Tibial nerve (tissue), 4 donors: ENCODE measurements around the gene BRAT1. TPM values are rescaled to one million over a fixed set of nuclear protein-coding genes. Genes with fewer than 3 reads are reported as not detected.

Experiments used
- DNase-seq, 2 donors: peaks; one replicate each; pipeline ENCODE4 v3.0.0-alpha.2; 2019; ENCODE audit warnings: low spot score in 2 of 2
- H3K27ac ChIP-seq, 4 donors: fragments of 200-600 bp; sonication (generic) in 3 of 4; one replicate each; pipeline ENCODE4 v1.5.1; 2017 to 2019; ENCODE audit warnings: mild to moderate bottlenecking in 1 of 4
- H3K27me3 ChIP-seq, 2 donors: fragments of 200-600 bp; sonication (generic) in 1 of 2; one replicate each; pipeline versions ENCODE4 v1.5.1 to v1.6.0; 2017 to 2019
- H3K36me3 ChIP-seq, 3 donors: fragments of 200-600 bp; sonication (generic); one replicate each; pipeline ENCODE4 v1.5.1; 2018 to 2019
- H3K4me1 ChIP-seq, 4 donors: fragments of 200-600 bp; sonication (generic) in 3 of 4; one replicate each; pipeline ENCODE4 v1.5.1; 2017 to 2019
- H3K4me3 ChIP-seq, 4 donors: fragments of 200-600 bp; sonication (generic) in 3 of 4; one replicate each; pipeline ENCODE4 v1.5.1; 2017 to 2019; ENCODE audit warnings: mild to moderate bottlenecking in 1 of 4, moderate library complexity in 1 of 4
- H3K9me3 ChIP-seq, 4 donors: fragments of 200-600 bp; sonication (generic) in 3 of 4; one replicate each; pipeline ENCODE4 v1.5.1; 2017 to 2019
- CTCF ChIP-seq, 5 experiments: fragments of 200-600 bp in 3 of 5; fragments of 450-650 bp in 2 of 5; sonication (generic) in 3 of 5; IDR thresholded peaks; one replicate each; pipeline ENCODE4 v1.5.1; 2016 to 2019; ENCODE audit warnings: antibody characterized with exemption in 5 of 5, mild to moderate bottlenecking in 3 of 5, moderate library complexity in 2 of 5
- EP300 ChIP-seq, 2 donors: sonication (generic); formaldehyde crosslinking; IDR thresholded peaks; one replicate each; pipeline ENCODE4 v1.6.1; 2017; ENCODE audit warnings: antibody characterized with exemption in 2 of 2, mild to moderate bottlenecking in 1 of 2
- POLR2A ChIP-seq, 2 donors: fragments of 450-650 bp; IDR thresholded peaks; one replicate each; pipeline ENCODE4 v1.6.1; 2017; ENCODE audit warnings: antibody characterized with exemption in 2 of 2, mild to moderate bottlenecking in 2 of 2, moderate library complexity in 2 of 2
- WGBS, 2 donors: methylation state at CpG; one replicate each; pipeline ENCODE4 v1.1.5; 2018; 5-methylcytosine and 5-hydroxymethylcytosine counted together
- total RNA-seq, 4 donors: library from RNA; depleted of rRNA; stranded (reverse); fragments of >200 nt; gene quantifications; one replicate each; pipeline ENCODE4 v1.1.0, GENCODE V29; 2016

Gene BRAT1
- total RNA-seq, 4 donors from 2014 or later, result 38.0 to 72.9 (median 52.0) TPM

GRCh38 chr7:2503056-2503941, 52.0 kb downstream of the BRAT1 start:
- WGBS, 2 donors, result 38 to 47% methylated on average over 13 to 25 of the region's 25 CpGs
- H3K4me1 ChIP-seq, result peaks cover 0 to 10% (median under 1%) of the 10 kb centered on the region in 4 donors
- DNase-seq, result no peak
- H3K4me3 ChIP-seq, result no peak overlapping the region
- no peaks in the 10 kb centered on the region for H3K9me3 ChIP-seq
- TF ChIP-seq POLR2A (IDR thresholded peaks at IDR 0.05) (no peak), CTCF (IDR thresholded peaks at IDR 0.05) (no peak), EP300 (IDR thresholded peaks at IDR 0.05) (no peak)
- peaks cover 0 to 16% of the 10 kb centered on the region in 2 donors for H3K27me3 ChIP-seq
- H3K36me3 ChIP-seq, result no peaks in the 10 kb centered on the region
- no peak overlapping the region for H3K27ac ChIP-seq

GRCh38 chr7:2502647-2502966, 52.7 kb downstream of the BRAT1 start:
- no peak for TF ChIP-seq POLR2A (IDR thresholded peaks at IDR 0.05)
- no peak for TF ChIP-seq CTCF (IDR thresholded peaks at IDR 0.05)
- TF ChIP-seq EP300 (IDR thresholded peaks at IDR 0.05), result no peak

GRCh38 chr7:2501947-2502646, 53.2 kb downstream of the BRAT1 start:
- peaks cover 0 to 9% (median 0%) of the 10 kb centered on the region in 4 donors for H3K4me1 ChIP-seq
- DNase-seq, result no peak
- no peaks in the 10 kb centered on the region for H3K36me3 ChIP-seq
- 79 to 86% methylated on average over 8 to 9 of the region's 9 CpGs for WGBS, 2 donors
- no peak for TF ChIP-seq EP300 (IDR thresholded peaks at IDR 0.05)
- no peak for TF ChIP-seq POLR2A (IDR thresholded peaks at IDR 0.05)
- no peak for TF ChIP-seq CTCF (IDR thresholded peaks at IDR 0.05)
- no peaks in the 10 kb centered on the region for H3K9me3 ChIP-seq
- H3K27me3 ChIP-seq, result peaks cover 0 to 28% of the 10 kb centered on the region in 2 donors
- no peak overlapping the region for H3K4me3 ChIP-seq
- no peak overlapping the region for H3K27ac ChIP-seq

More at GRCh38 chr7:2502647-2502966, 52.7 kb downstream of the BRAT1 start:
- H3K27me3 ChIP-seq, result peaks cover 0 to 22% of the 10 kb centered on the region in 2 donors
- H3K36me3 ChIP-seq, result no peaks in the 10 kb centered on the region
- H3K9me3 ChIP-seq, result no peaks in the 10 kb centered on the region
- WGBS, 2 donors, result 62 to 65% methylated on average over 12 to 13 of the region's 13 CpGs
- DNase-seq, result no peak
- H3K4me1 ChIP-seq, result peaks cover 0 to 9% (median 0%) of the 10 kb centered on the region in 4 donors
- no peak overlapping the region for H3K4me3 ChIP-seq
- no peak overlapping the region for H3K27ac ChIP-seq

GRCh38 chr7:2500701-2501100, 54.6 kb downstream of the BRAT1 start:
- H3K4me3 ChIP-seq, result no peak overlapping the region
- 92 to 97% methylated on average over 11 to 12 of the region's 12 CpGs for WGBS, 2 donors
- peaks cover 0 to 40% of the 10 kb centered on the region in 2 donors for H3K27me3 ChIP-seq
- H3K4me1 ChIP-seq, result peaks cover 0 to 9% (median 0%) of the 10 kb centered on the region in 4 donors
- no peak for DNase-seq
- TF ChIP-seq POLR2A (IDR thresholded peaks at IDR 0.05) (no peak), CTCF (IDR thresholded peaks at IDR 0.05) (no peak), EP300 (IDR thresholded peaks at IDR 0.05) (no peak)
- no peaks in the 10 kb centered on the region for H3K9me3 ChIP-seq
- no peak overlapping the region for H3K27ac ChIP-seq
- no peaks in the 10 kb centered on the region for H3K36me3 ChIP-seq
